Measurements from ENCODE around the gene THSD7B.
"Not testable (repeated sequence)": the region's sequence is repeated elsewhere in the genome, so short reads cannot be mapped to it uniquely, and the experiment has no call there.

The THSD7B gene

GRCh38 chr2:137590102-137590501, 824.8 kb downstream of the THSD7B start:
- DNase-seq = no peak

- no peak for DNase-seq
These were observed 842.5 kb downstream of the THSD7B start for GRCh38 chr2:137607722-137608318.

GRCh38 chr2:137638932-137639331, 873.6 kb downstream of the THSD7B start:
- DNase-seq = no peak

DNA sequence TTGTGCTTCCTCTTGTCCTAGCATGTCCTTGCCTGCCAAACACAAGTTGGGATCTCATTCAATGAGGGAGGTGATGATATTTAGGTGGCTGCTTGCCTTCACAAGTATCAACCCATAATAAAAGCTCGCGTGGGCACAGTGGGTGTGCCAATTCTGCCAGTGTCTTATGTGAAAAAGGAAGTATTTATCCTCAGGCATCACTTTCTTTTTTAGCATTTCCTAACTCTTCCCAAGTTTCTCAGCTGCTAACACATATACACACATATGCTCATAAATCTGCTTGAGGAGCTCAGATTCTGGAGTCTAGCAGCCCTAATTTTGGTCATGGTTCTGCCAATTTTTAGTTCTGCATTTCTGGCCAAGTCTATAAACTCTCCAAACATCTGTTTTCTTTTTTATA, 879.4 kb downstream of the THSD7B start:
- DNase-seq = no peak

DNA sequence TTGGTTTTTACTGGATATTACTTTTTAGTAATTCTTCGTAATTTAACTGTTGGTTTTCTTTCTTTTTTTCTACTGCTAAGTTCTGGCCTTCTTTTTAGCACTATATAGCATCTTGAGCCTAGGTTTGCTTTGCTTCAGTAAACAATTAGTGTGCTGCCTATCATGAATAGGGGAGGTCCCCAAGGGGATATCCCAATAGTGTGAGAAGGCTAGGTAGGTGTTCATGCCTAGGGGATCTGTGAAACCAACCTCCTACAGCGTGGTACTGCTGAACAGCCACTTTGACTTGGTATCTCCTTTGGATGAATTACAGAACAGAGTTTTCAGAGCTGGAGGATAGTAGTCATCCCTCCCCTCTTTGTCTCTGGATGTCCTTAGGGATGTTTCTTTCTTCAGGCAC, 888.7 kb downstream of the THSD7B start:
- DNase-seq = no peak

- DNase-seq = no peak
These were observed 890.5 kb downstream of the THSD7B start for GRCh38 chr2:137655814-137656213.

GRCh38 chr2:137658433-137658832, 893.1 kb downstream of the THSD7B start:
- DNase-seq = no peak

GRCh38 chr2:137659616-137660015, 894.3 kb downstream of the THSD7B start:
- DNase-seq = no peak

DNA sequence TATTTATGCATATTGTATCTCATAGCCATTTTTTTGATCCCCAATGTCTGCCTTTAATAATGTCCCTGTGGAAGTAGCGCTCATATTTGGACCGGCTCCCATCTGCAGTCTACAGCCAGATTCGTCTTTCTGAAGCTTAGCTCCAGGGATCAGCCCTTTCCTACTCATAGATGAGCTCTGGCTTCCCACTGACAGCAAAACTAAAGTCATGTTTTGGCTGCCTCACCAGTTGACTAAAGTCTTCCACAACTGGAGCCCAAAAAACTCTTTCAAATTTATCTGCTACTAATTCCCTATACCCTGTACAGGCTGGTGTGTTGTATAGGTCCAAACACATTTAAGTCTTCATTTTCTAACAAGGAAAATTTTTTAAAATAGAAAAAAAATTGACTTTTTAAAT, 904.8 kb downstream of the THSD7B start:
- no peak for DNase-seq

- DNase-seq = no peak
These were observed 907.7 kb downstream of the THSD7B start for GRCh38 chr2:137672989-137673552.

DNA sequence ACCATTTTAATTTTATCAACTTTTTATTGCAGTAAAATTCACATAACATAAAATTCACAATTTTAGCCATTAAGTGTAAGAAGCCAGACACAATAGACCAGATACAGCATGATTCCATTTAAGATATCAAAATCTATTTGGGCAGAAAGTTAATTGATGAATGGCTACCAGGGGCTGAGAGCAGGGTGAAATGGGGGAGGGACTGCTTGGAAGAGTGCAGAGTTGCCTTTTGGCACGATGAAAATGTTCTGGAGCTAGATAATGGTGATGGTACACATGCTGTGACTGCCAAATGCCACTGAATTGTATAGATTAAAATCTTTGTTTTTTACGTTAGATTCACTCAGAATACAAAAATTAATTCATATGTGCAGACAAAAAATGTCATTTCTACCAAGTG, 909.6 kb downstream of the THSD7B start:
- no peak for DNase-seq

- DNase-seq = no peak
These were observed 910.4 kb downstream of the THSD7B start for GRCh38 chr2:137675584-137676327.

DNA sequence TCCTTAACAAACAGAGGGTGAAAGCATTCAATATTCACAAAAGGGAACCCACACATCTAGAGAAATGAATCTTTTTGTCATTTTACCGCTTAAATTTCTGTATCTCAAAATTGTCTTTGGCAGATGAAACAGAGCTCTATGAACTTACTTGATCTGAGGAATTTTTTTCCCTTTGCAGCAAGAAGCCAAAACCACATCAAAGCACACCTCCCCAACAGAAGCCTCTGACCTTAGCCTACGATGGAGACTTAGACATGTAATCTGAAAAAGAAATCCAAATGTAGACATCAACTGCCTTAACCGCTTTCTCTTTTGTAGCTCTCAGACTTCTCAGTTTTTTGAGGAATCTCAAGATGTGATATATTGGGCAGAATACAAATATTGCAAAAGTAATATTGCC, 911.0 kb downstream of the THSD7B start:
- no peak for DNase-seq

- DNase-seq = no peak
These were observed 912.1 kb downstream of the THSD7B start for GRCh38 chr2:137677466-137677865.

- DNase-seq = no peak
These were observed 924.2 kb downstream of the THSD7B start for GRCh38 chr2:137689549-137689948.

DNA sequence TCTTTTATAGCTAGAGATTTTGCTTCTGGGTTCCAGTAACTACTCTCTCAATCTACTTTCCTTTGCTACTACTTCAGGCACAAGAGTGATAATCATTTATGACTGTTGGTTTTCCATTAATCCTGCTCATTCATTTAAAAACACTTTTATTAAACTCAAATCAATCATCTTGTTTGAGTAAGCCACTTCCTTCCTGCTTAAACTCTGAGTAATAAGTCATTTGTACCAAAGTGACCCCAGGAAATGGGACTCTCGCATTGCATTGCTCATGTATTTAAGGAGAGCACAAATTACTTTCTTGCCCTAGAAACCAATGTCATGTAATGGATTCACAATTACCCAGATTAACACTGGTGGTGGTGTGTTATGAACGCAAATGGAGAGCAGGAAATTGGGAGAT, 928.2 kb downstream of the THSD7B start:
- DNase-seq = no peak

- DNase-seq = no peak
These were observed 931.6 kb downstream of the THSD7B start for GRCh38 chr2:137696916-137697315.

DNA sequence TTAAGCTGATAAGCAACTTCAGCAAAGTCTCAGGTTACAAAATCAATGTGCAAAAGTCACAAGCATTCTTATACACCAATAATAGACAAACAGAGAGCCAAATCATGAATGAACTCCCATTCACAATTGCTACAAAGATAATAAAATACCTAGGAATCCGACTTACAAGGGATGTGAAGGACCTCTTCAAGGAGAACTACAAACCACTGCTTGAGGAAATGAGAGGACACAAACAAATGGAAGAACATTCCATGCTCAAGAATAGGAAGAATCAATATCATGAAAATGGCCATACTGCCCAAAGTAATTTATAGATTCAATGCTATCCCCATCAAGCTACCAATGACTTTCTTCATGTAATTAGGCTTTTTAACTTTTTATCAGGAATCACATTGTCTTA, 934.9 kb downstream of the THSD7B start:
- DNase-seq = not testable (repeated sequence)

- DNase-seq = no peak
These were observed 935.3 kb downstream of the THSD7B start for GRCh38 chr2:137700681-137701080.

DNA sequence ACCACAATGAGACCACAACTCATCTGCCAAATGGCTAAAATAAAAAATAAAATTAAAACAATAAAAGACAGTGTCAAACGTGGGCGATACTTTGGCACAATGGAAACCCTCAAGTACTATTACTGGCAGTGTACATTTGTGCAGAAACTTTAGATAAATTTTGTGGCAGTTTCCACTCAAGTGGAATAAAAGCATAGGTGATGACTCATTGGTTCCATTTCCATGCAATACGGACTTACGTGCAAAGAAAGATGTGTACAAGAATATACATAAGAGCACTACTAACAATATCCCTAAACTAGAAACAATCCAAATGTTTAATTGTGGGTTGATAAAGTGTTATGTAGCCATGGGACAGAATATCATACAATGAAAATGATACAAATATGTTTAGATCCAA, 940.0 kb downstream of the THSD7B start:
- DNase-seq = no peak

GRCh38 chr2:137706786-137707613, 941.7 kb downstream of the THSD7B start:
- no peak for DNase-seq

GRCh38 chr2:137708311-137708710, 943.0 kb downstream of the THSD7B start:
- no peak for DNase-seq

DNA sequence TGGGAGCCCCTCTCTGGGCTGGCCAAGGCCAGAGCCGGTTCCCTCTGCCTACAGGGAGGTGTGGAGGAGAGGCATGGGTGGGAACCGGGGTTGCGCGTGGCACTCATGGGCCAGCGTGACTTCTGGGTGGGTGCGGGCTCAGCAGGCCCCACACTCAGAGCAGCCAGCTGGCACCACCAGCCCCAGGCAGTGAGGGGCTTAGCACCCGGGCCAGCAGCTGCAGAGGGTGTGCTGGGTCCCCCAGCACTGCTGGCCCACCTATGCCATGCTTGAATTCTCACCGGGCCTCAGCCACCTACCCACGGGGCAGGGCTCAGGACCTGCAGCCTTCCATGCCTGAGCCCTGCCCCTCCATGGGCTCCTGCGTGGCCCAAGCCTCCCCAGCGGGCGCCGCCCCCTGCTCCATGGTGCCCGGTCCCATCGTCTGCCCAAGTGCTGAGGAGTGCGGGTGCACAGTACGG, 950.4 kb downstream of the THSD7B start:
- DNase-seq = no peak
